Ramos (cell line): ENCODE results near the gene QKI.

Experiments used
- in situ Hi-C: fragments of 300-500 bp; cut with MboI; formaldehyde crosslinking; loops from one replicate; pipeline ENCODE4 v1.14.3; 2022; ENCODE audit warnings: low sequenced_read_pairs; ENCODE audit not compliant: unreplicated experiment

QKI gene

GRCh38 chr6:163596174-163596573 lies 181.7 kb downstream of the QKI start:
- in situ Hi-C loops = no loop called here

GRCh38 chr6:163599136-163599535 lies 184.6 kb downstream of the QKI start:
- in situ Hi-C loops = no loop called here

GRCh38 chr6:163599684-163600083 lies 185.2 kb downstream of the QKI start:
- in situ Hi-C loops = no loop called here

GRCh38 chr6:163600331-163600730 lies 185.8 kb downstream of the QKI start:
- in situ Hi-C loops = no loop called here

GRCh38 chr6:163600781-163601180 lies 186.3 kb downstream of the QKI start:
- in situ Hi-C loops = no loop called here

DNA sequence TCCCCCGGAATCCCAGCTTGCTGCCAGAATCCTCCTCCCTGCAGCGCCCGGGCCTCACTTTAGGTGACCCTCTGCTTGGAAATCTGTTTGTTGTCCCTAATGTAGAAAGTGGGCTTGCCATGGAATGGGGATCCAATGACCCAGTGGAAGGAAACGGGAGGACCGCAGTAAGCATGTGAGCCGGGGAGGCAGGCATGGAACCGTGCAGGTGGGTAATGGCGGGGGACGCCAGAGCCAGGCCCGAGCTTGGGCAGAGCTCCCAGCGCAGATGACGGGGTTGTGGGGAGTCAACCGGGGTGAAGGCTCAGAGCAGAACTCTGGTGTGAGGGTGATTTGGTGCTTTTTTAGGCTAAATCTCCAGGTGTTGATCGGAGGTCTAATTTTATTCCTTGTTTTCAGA lies 188.3 kb downstream of the QKI start:
- in situ Hi-C loops = no loop called here

DNA sequence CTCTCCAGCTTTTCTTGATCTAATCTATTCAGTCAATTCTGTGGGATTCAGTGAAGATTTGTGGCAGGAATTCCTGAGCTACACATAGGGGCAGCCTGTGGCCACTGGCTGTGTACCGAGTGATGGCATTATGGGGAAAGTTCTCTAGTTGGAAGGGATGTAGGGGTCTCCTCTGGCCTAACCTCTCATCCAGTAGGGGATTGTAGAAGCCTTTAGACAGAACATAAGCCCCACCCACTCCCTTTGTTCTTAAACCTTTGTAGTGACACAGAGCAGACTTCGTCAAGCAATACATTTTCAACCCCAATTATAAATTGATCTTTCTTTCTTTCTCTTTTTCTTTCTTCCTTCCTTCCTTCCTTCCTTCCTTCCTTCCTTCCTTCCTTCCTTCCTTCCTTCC lies 188.9 kb downstream of the QKI start:
- in situ Hi-C loops = no loop called here

- in situ Hi-C loops = no loop called here
Observed at GRCh38 chr6:163605385-163606097, 191.0 kb downstream of the QKI start.

GRCh38 chr6:163607792-163608191 lies 193.3 kb downstream of the QKI start:
- in situ Hi-C loops = no loop called here

DNA sequence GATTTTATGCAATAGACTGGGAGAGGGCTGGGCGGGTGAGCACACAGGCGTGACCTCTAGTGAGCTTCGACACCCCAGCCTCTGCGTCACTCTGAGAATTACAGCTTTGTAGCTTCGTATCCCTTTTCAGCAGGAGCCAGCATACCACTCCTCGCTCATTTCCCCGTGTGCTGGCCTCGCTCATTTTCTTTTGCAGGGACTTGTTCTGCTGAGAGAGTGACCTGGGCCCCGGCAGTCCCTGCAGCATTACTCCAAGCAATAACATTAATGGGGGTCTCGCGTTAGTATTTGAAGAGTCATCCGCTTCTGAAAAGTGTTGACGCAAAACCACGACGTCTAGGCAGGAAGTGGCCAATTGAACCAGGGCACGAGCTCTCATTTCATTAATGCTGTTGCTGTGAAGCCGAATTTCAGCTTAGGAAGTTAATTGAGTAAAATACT lies 193.7 kb downstream of the QKI start:
- in situ Hi-C loops = no loop called here

DNA sequence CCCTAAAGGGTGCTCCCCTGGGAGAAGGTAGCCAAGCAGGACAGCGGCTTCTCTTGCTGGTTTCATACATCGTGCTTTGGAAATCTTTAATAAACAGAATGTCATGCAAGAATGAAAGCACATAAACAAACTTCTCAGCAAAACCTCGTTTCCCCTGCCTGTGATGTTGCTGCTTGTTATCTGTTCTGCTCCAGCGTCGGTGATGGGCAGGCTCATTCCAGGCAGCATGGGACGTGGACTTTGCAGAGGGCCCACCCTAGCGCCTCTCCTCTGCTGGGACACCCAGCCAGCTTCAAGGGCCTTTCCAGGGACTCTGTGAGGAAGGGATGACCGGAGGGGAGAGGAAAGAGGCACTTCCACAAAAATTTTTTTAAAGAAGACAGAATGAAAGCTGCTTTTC lies 197.7 kb downstream of the QKI start:
- in situ Hi-C loops = no loop called here

DNA sequence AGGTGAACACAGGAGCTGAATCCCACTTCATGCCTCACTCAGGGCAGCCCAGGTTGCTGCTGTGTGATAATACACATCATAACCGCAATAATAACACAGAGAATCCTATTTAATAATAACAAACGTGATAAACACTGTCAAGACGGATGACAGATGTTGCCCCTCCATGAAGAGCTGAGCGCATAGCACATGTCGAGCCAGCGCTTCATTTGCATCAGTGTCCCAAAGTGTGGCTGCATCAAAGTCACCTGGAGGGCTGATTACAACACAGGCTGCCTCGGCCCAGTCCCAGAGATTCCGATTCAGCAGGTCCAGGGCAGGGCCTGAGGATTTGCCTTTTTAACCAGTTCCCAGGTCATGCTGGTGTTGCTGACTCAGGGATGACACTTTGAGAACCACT lies 198.5 kb downstream of the QKI start:
- in situ Hi-C loops = no loop called here

- in situ Hi-C loops = no loop called here
Observed at GRCh38 chr6:163613668-163614067, 199.2 kb downstream of the QKI start.

- in situ Hi-C loops = no loop called here
Observed at GRCh38 chr6:163616452-163616851, 201.9 kb downstream of the QKI start.

GRCh38 chr6:163617549-163617948 lies 203.0 kb downstream of the QKI start:
- in situ Hi-C loops = no loop called here

DNA sequence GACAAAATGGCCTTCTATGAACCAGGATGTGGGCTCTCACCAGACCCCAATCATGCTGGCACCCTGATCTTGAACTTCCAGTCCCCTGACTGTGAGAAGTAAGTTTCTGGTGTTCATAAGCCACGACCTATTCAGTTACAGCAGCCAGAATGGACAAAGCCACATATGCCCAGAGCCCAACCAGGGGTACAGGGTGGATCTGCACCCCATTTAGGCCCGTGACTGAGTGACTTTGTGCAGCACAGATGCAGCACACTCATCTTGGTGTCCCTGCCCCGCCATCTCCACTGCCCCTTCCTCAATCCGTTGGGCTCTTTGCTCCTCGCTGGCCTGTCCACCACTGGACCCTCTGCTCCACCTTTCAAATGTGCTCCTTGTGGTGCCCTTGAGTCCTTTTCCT lies 205.6 kb downstream of the QKI start:
- in situ Hi-C loops = no loop called here

GRCh38 chr6:163620670-163621330 lies 206.3 kb downstream of the QKI start:
- in situ Hi-C loops = no loop called here

GRCh38 chr6:163625265-163625664 lies 210.7 kb downstream of the QKI start:
- in situ Hi-C loops = no loop called here

GRCh38 chr6:163626073-163626867 lies 211.8 kb downstream of the QKI start:
- in situ Hi-C loops = no loop called here

- in situ Hi-C loops = no loop called here
Observed at GRCh38 chr6:163627274-163628062, 212.9 kb downstream of the QKI start.
